Measurements from ENCODE around the gene SLC12A4.

DNA sequence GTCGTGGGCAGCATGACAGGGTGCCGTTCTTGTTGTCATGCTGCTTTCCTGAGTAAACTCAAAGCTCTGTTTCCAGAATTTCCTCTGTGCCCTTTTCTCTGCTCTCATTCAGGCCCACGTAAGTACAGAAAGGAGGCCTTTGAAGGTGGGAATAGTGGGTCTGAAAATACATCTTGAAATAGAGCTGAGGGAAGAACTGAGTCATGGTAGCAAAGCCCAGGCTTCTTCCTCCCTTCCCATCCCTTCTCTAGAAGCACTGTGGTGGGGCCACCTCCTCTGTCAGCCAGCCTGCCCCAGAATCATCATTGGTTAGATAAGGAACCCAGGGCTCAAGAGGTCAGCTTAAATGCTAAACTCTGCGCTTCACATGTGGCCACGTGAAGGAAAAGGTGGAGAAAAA, 46.2 kb downstream of the SLC12A4 start:
- TF ChIP-seq, protein P1, sequence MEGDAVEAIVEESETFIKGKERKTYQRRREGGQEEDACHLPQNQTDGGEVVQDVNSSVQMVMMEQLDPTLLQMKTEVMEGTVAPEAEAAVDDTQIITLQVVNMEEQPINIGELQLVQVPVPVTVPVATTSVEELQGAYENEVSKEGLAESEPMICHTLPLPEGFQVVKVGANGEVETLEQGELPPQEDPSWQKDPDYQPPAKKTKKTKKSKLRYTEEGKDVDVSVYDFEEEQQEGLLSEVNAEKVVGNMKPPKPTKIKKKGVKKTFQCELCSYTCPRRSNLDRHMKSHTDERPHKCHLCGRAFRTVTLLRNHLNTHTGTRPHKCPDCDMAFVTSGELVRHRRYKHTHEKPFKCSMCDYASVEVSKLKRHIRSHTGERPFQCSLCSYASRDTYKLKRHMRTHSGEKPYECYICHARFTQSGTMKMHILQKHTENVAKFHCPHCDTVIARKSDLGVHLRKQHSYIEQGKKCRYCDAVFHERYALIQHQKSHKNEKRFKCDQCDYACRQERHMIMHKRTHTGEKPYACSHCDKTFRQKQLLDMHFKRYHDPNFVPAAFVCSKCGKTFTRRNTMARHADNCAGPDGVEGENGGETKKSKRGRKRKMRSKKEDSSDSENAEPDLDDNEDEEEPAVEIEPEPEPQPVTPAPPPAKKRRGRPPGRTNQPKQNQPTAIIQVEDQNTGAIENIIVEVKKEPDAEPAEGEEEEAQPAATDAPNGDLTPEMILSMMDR (IDR thresholded peaks at IDR 0.05 in 8 of 11, conservative IDR thresholded peaks at IDR 0.05 in 3 of 11): no peak
- TF ChIP-seq POLR2A (IDR thresholded peaks at IDR 0.05): no peak

All from spleen (tissue), 7 donors.